HCT116 (cell line): ENCODE results near the gene TNFSF13. TPM values are rescaled to one million over a fixed set of nuclear protein-coding genes. Genes with fewer than 3 reads are reported as not detected.

Source experiments
- ATAC-seq: fragments of 200-7000 bp; cut with Tn5 transposase; 2 replicates; pipeline ENCODE4 v1.9.1; 2020; ENCODE audit warnings: mild to moderate bottlenecking, moderate library complexity
- BruUV-seq: library from RNA; stranded (reverse); fragments of 400-500 nt; replicated peaks from 2 replicates; lab custom pipeline; 2021; lab: Mats Ljungman, UMichigan
- CTCF ChIA-PET: fragments of 300-600 bp; sonication (Branson Sonifier 250); formaldehyde crosslinking; loops from one replicate; lab custom pipeline; 2021; ENCODE audit warnings: antibody characterized with exemption; lab: Charles Lee
- POLR2A ChIA-PET: fragments of 300-600, 350-600 bp; sonication (Branson Sonifier 250); formaldehyde crosslinking; loops from one replicate; lab custom pipeline; 2021; ENCODE audit warnings: antibody characterized with exemption; lab: Charles Lee
- RAD21 ChIA-PET, 2 experiments: fragments of 300-600 bp; sonication (Branson Sonifier 250); formaldehyde crosslinking; loops; one replicate each; lab custom pipeline; 2023; ENCODE audit warnings: low total read pairs in 2 of 2; ENCODE audit not compliant: uncharacterized antibody in 2 of 2, unreplicated experiment in 2 of 2, low non-redundant PET in 1 of 2; lab: Charles Lee
- DNase-seq: peaks from one replicate; pipeline ENCODE4 v3.0.0-alpha.2; 2010; ENCODE audit warnings: low read depth, low spot score
- H2AFZ ChIP-seq: fragments of 200-600 bp; shearing (Covaris generic), sonication (generic); 2 replicates; pipeline ENCODE4 v1.6.1; 2017; ENCODE audit warnings: low read depth, mixed run types, mixed read lengths, antibody characterized with exemption, low read length; ENCODE audit not compliant: poor library complexity, severe bottlenecking
- H3K27ac ChIP-seq: 2 replicates; pipeline ENCODE4 v1.5.1; 2012; ENCODE audit warnings: low read depth, low read length
- H3K27me3 ChIP-seq: fragments of 200-600 bp; sonication (generic); 2 replicates; pipeline ENCODE4 v1.6.1; 2016; ENCODE audit warnings: mixed run types, low read length, mixed read lengths; ENCODE audit not compliant: insufficient read depth
- H3K36me3 ChIP-seq, 2 experiments: fragments of 200-500 bp in 1 of 2; fragments of 200-600 bp in 1 of 2; sonication (Bioruptor generic) in 1 of 2; sonication (generic) in 1 of 2; 2 replicates each; pipeline versions ENCODE4 v1.5.1 to v1.6.1; 2014 to 2016; ENCODE audit warnings: low read length in 2 of 2, inconsistent platforms in 1 of 2, mixed read lengths in 1 of 2, mixed run types in 1 of 2; ENCODE audit not compliant: insufficient read depth in 2 of 2, control insufficient read depth in 1 of 2
- H3K4me1 ChIP-seq, 2 experiments: fragments of 200-600 bp in 1 of 2; sonication (generic) in 1 of 2; 2 replicates each; pipeline versions ENCODE4 v1.5.1 to v1.6.1; 2012 to 2017; ENCODE audit warnings: low read length in 2 of 2, inconsistent platforms in 1 of 2, mild to moderate bottlenecking in 1 of 2, mixed read lengths in 1 of 2, mixed run types in 1 of 2, moderate library complexity in 1 of 2; ENCODE audit not compliant: insufficient read depth in 2 of 2, control insufficient read depth in 1 of 2
- H3K4me2 ChIP-seq: fragments of 200-600 bp; sonication (generic); 2 replicates; pipeline ENCODE4 v1.6.1; 2017; ENCODE audit warnings: mixed run types, low read length, mixed read lengths
- H3K4me3 ChIP-seq, 2 experiments: fragments of 200-600 bp in 1 of 2; sonication (generic) in 1 of 2; replicated peaks in 1 of 2; 2 replicates each; pipeline ENCODE4 v1.5.1; 2011 to 2016; ENCODE audit warnings: low read length in 2 of 2, control low read depth in 1 of 2, low read depth in 1 of 2, mild to moderate bottlenecking in 1 of 2, mixed read lengths in 1 of 2, mixed run types in 1 of 2
- H3K79me2 ChIP-seq: fragments of 200-600 bp; sonication (generic); 2 replicates; pipeline ENCODE4 v1.6.1; 2017; ENCODE audit warnings: mild to moderate bottlenecking, mixed run types, low read length, moderate library complexity, mixed read lengths; ENCODE audit not compliant: insufficient read depth
- H3K9ac ChIP-seq: fragments of 200-600 bp; sonication (generic); 2 replicates; pipeline ENCODE4 v1.6.1; 2016; ENCODE audit warnings: low read length, mixed read lengths
- H3K9me2 ChIP-seq: fragments of 200-600 bp; sonication (generic), shearing (Covaris generic); 2 replicates; pipeline ENCODE4 v1.6.1; 2017; ENCODE audit warnings: mixed run types, mild to moderate bottlenecking, moderate library complexity; ENCODE audit not compliant: insufficient read depth
- H3K9me3 ChIP-seq, 2 experiments: fragments of 200-500 bp in 1 of 2; fragments of 200-600 bp in 1 of 2; sonication (Bioruptor generic) in 1 of 2; sonication (generic) in 1 of 2; 2 replicates each; pipeline ENCODE4 v1.6.1; 2014 to 2017; ENCODE audit warnings: low read length in 2 of 2, mixed read lengths in 2 of 2, inconsistent platforms in 1 of 2, low read depth in 1 of 2, mild to moderate bottlenecking in 1 of 2, mixed run types in 1 of 2, moderate library complexity in 1 of 2; ENCODE audit not compliant: control insufficient read depth in 1 of 2, insufficient read depth in 1 of 2
- H4K20me1 ChIP-seq: fragments of 200-600 bp; sonication (generic), shearing (Covaris generic); 2 replicates; pipeline ENCODE4 v1.6.1; 2017; ENCODE audit warnings: mixed run types, mild to moderate bottlenecking, moderate library complexity; ENCODE audit not compliant: insufficient read depth
- ATF3 ChIP-seq: IDR thresholded peaks from 2 replicates; pipeline ENCODE4 v1.6.1; 2012
- CTCF ChIP-seq, 3 experiments: fragments of 200-600 bp in 1 of 3; sonication (generic) in 1 of 3; IDR thresholded peaks in 2 of 3; conservative IDR thresholded peaks in 1 of 3; 2 replicates each; pipeline ENCODE4 v1.5.1; 2012 to 2017; ENCODE audit warnings: low read depth in 2 of 3, low read length in 2 of 3, antibody characterized with exemption in 1 of 3, borderline replicate concordance in 1 of 3, control low read depth in 1 of 3, mild to moderate bottlenecking in 1 of 3, mixed read lengths in 1 of 3, mixed run types in 1 of 3, moderate library complexity in 1 of 3; ENCODE audit not compliant: insufficient read depth in 1 of 3
- EGR1 ChIP-seq: IDR thresholded peaks from 2 replicates; pipeline ENCODE4 v1.6.1; 2012; ENCODE audit warnings: low read depth
- ELF1 ChIP-seq: IDR thresholded peaks from 2 replicates; pipeline ENCODE4 v1.6.1; 2012; ENCODE audit warnings: low read depth, borderline replicate concordance
- EZH2 ChIP-seq: fragments of 200-600 bp; sonication (generic); IDR thresholded peaks from 2 replicates; pipeline ENCODE4 v1.6.1; 2017; ENCODE audit warnings: antibody characterized with exemption, mixed run types
- FOSL1 ChIP-seq: IDR thresholded peaks from 2 replicates; pipeline ENCODE4 v1.6.1; 2012; ENCODE audit warnings: low read depth
- MAX ChIP-seq: IDR thresholded peaks from 2 replicates; pipeline ENCODE4 v1.6.1; 2012
- POLR2A ChIP-seq: IDR thresholded peaks from 2 replicates; pipeline ENCODE4 v1.7.0; 2011; ENCODE audit warnings: borderline replicate concordance; ENCODE audit not compliant: insufficient read depth, insufficient read length; ENCODE audit errors: extremely low read depth
- POLR2AphosphoS5 ChIP-seq: IDR thresholded peaks from 2 replicates; pipeline ENCODE4 v1.6.1; 2011; ENCODE audit warnings: mild to moderate bottlenecking, low read depth, low read length, moderate library complexity
- RAD21 ChIP-seq: IDR thresholded peaks from 2 replicates; pipeline ENCODE4 v1.6.1; 2012; ENCODE audit warnings: low read depth, mild to moderate bottlenecking
- SP1 ChIP-seq: IDR thresholded peaks from 2 replicates; pipeline ENCODE4 v1.6.1; 2012; ENCODE audit warnings: low read depth
- SRF ChIP-seq: IDR thresholded peaks from 2 replicates; pipeline ENCODE4 v1.6.1; 2012; ENCODE audit warnings: low read depth
- TCF7L2 ChIP-seq: IDR thresholded peaks from 2 replicates; pipeline ENCODE4 v1.7.0; 2011; ENCODE audit warnings: borderline replicate concordance, inconsistent platforms; ENCODE audit not compliant: insufficient read depth, insufficient read length; ENCODE audit errors: extremely low read depth
- YY1 ChIP-seq: IDR thresholded peaks from 2 replicates; pipeline ENCODE4 v1.6.1; 2011; ENCODE audit warnings: low read length, low read depth, moderate library complexity, mild to moderate bottlenecking; ENCODE audit not compliant: insufficient replicate concordance; ENCODE audit errors: extremely low read depth
- ZBTB33 ChIP-seq: IDR thresholded peaks from 2 replicates; pipeline ENCODE4 v1.6.1; 2011; ENCODE audit warnings: mild to moderate bottlenecking, low read length, moderate library complexity; ENCODE audit not compliant: insufficient replicate concordance; ENCODE audit errors: extremely low read depth
- ZFX ChIP-seq: fragments of 450-650 bp; IDR thresholded peaks from 2 replicates; pipeline ENCODE4 v1.6.1; 2017
- intact Hi-C: fragments of 100-400 bp; cut with micrococcal nuclease; formaldehyde crosslinking; loops from 2 replicates; pipeline ENCODE4 v1.10.0; 2022
- total RNA-seq: library from RNA; stranded (reverse); gene quantifications from one replicate; pipeline ENCODE4 v1.2.1, GENCODE V29; 2021; ENCODE audit not compliant: unreplicated experiment

Gene TNFSF13
- total RNA-seq, 1 experiment from 2014 or later: 0.71 TPM

- H3K9me3 ChIP-seq: no peaks in the 10 kb centered on the region
- H3K27me3 ChIP-seq: no peaks in the 10 kb centered on the region
- peak overlapping the region; percentile 61 for H3K9ac ChIP-seq
- peak; percentile 76 for ATAC-seq
- ChIA-PET POLR2A (interaction anchor here (0.6 kb wide), 1 partner anchor 145 kb away, joined by 3 read pairs; the partner anchor contains the start of gene TMEM256), RAD21 (no interaction called here), CTCF (interaction anchor here (0.7 to 0.9 kb wide), 2 partner anchors 11 to 31 kb away, joined by 3 to 5 read pairs; no protein-coding TSS in a partner anchor)
- peak overlapping the region; percentile 94 for H3K4me2 ChIP-seq
- no peaks in the 10 kb centered on the region for H3K79me2 ChIP-seq
- TF ChIP-seq EGR1 (peak; percentile 80), SRF (no peak), ZFX (0 out of 2 replicates have a peak, but pooled peaks have one; percentile 40)
- TF ChIP-seq, all 23 proteins: peak for 2
- intact Hi-C loops: no loop called here
- Histone ChIP-seq H3K9me2 (no peaks in the 10 kb centered on the region), H2AFZ (peak overlapping the region; percentile 74), H3K4me1 (peaks cover 6 to 16% of the 10 kb centered on the region in 2 experiments), H3K4me3 (peak overlapping the region; percentile 63 to 70), H3K36me3 (no peaks in the 10 kb centered on the region), H3K27ac (peak overlapping the region; percentile 59; the same call in 1 of the 2 replicates), H4K20me1 (no peaks in the 10 kb centered on the region)
- DNase-seq: no peak
- no TSS peak for BruUV-seq
These were observed 9.0 kb upstream of the TNFSF13 start for GRCh38 chr17:7549401-7550055.

GRCh38 chr17:7550344-7550743 lies 8.2 kb upstream of the TNFSF13 start:
- Histone ChIP-seq H3K9me3 (no peaks in the 10 kb centered on the region), H3K4me2 (no peak overlapping the region), H3K27ac (no peak overlapping the region), H3K9ac (no peak overlapping the region), H3K27me3 (no peaks in the 10 kb centered on the region), H3K36me3 (no peaks in the 10 kb centered on the region), H4K20me1 (no peaks in the 10 kb centered on the region), H2AFZ (no peak overlapping the region), H3K4me1 (peaks cover 6 to 16% of the 10 kb centered on the region in 2 experiments), H3K79me2 (no peaks in the 10 kb centered on the region), H3K4me3 (no peak overlapping the region), H3K9me2 (no peaks in the 10 kb centered on the region)
- BruUV-seq: no TSS peak
- RAD21 ChIA-PET: no interaction called here
- CTCF ChIA-PET: no interaction called here
- DNase-seq (no peak), ATAC-seq (no peak)
- intact Hi-C loops: no loop called here
- POLR2A ChIA-PET: no interaction called here
- no peak for TF ChIP-seq POLR2AphosphoS5
- TF ChIP-seq EZH2: no peak
- no peak for TF ChIP-seq TCF7L2
- no peak for TF ChIP-seq SRF
- TF ChIP-seq ZBTB33: no peak
- TF ChIP-seq YY1: no peak
- TF ChIP-seq RAD21: no peak
- TF ChIP-seq MAX: no peak
- no peak for TF ChIP-seq ELF1
- no peak for TF ChIP-seq POLR2A
- TF ChIP-seq FOSL1: no peak
- TF ChIP-seq ATF3: no peak
- TF ChIP-seq SP1: no peak
- no peak for TF ChIP-seq CTCF (IDR thresholded peaks at IDR 0.05 in 2 of 3, conservative IDR thresholded peaks at IDR 0.05 in 1 of 3; ENCODE audit: borderline replicate concordance in 1 of 3, insufficient read depth in 1 of 3, low read depth in 2 of 3, low read length in 2 of 3)
